Kidney (tissue), 22 donors: Measurements from ENCODE around the gene FAM20A. TPM values are rescaled to one million over a fixed set of nuclear protein-coding genes. Genes with fewer than 3 reads are reported as not detected.
A peak's percentile ranks its signal among the peaks of the same experiment; 100 is the strongest.

Experiments
- DNase-seq, 5 donors: peaks; one replicate each; pipeline ENCODE4 v3.0.0-alpha.2; 2013 to 2020
- FAIRE-seq: peaks from 2 replicates; lab custom pipeline; 2012; peaks lifted over from hg19 to GRCh38; lab: Jason Lieb, UNC
- H3K27ac ChIP-seq, 2 donors: one replicate each; pipeline ENCODE4 v1.7.0; 2013; ENCODE audit warnings: low read depth in 2 of 2, low read length in 2 of 2, inconsistent platforms in 1 of 2
- H3K27me3 ChIP-seq: one replicate; pipeline ENCODE4 v1.7.1; 2013; ENCODE audit warnings: low read length, inconsistent platforms; ENCODE audit not compliant: control insufficient read depth, insufficient read depth
- H3K36me3 ChIP-seq, 3 donors: one replicate each; pipeline versions ENCODE4 v1.7.0 to v1.7.1; 2013; ENCODE audit warnings: low read length in 3 of 3, control low read depth in 1 of 3, inconsistent platforms in 1 of 3; ENCODE audit not compliant: insufficient read depth in 3 of 3, control insufficient read depth in 2 of 3
- H3K4me1 ChIP-seq, 3 donors: one replicate each; pipeline versions ENCODE4 v1.7.0 to v1.7.1; 2013; ENCODE audit warnings: low read length in 3 of 3, inconsistent platforms in 1 of 3, low read depth in 1 of 3; ENCODE audit not compliant: control insufficient read depth in 2 of 3, insufficient read depth in 2 of 3
- H3K4me3 ChIP-seq, 3 donors: one replicate each; pipeline versions ENCODE4 v1.7.0 to v1.8.1; 2013; ENCODE audit warnings: low read length in 3 of 3, control low read depth in 1 of 3, inconsistent platforms in 1 of 3
- H3K9ac ChIP-seq, 3 donors: one replicate each; pipeline versions ENCODE4 v1.7.0 to v1.7.1; 2013; ENCODE audit warnings: low read length in 3 of 3, control low read depth in 1 of 3, inconsistent platforms in 1 of 3
- H3K9me3 ChIP-seq, 3 donors: one replicate each; pipeline versions ENCODE4 v1.7.0 to v1.7.1; 2013; ENCODE audit warnings: low read length in 3 of 3, control low read depth in 1 of 3, inconsistent platforms in 1 of 3; ENCODE audit not compliant: control insufficient read depth in 2 of 3, insufficient read depth in 1 of 3
- CTCF ChIP-seq: IDR thresholded peaks from 3 replicates; pipeline ENCODE4 v1.5.1; 2012; ENCODE audit warnings: mild to moderate bottlenecking, moderate library complexity, borderline replicate concordance; ENCODE audit not compliant: insufficient read depth; ENCODE audit errors: extremely low read depth
- intact Hi-C: fragments of 100-400 bp; cut with DNase I; formaldehyde crosslinking; loops from one replicate; pipeline ENCODE4 v1.11.1; 2022
- long read RNA-seq, 10 donors: library from polyadenylated mRNA in 1 of 10; unstranded in 1 of 10; transcript quantifications; one replicate each; pipeline ENCODE4 v2.0.0 and lab custom pipeline, GENCODE V29; 2021 to 2026
- polyA plus RNA-seq: library from polyadenylated mRNA; stranded (reverse); fragments of 350-450 nt; fragmentation: Illumina TruSeq; extraction: RNeasy Lipid Tissue Mini Kit (QIAGEN cat#74804); gene quantifications from one replicate; pipeline ENCODE4 v1.2.3, GENCODE V29; 2014; ENCODE audit warnings: low read depth, low replicate concordance; ENCODE audit not compliant: insufficient read depth
- total RNA-seq: library from RNA; stranded (reverse); fragmentation: NEBNext Ultra II Directional; extraction: Animal tissue kit (Norgen Biotek cat#: 25700); gene quantifications from one replicate; pipeline ENCODE4 v1.2.1, GENCODE V29; 2021
- donor health status: control.
- donor health status: control.
- donor health status: control.
- donor health status: control.
- donor health status: control.
- donor health status: DM: yes; HTN: yes; CAD: no.
- donor health status: Normal renal cell carcinoma (clear cell type).

The FAM20A gene
- total RNA-seq (77.7 TPM), polyA plus RNA-seq (65.8 TPM)
- long read RNA-seq, donor 1 = 0 reads
- long read RNA-seq, donor 2, partial matches to known transcripts = 0 of 1 reads
- long read RNA-seq, donor 2, other reads (novel, unspliced or antisense) = 0 of 1 reads
- long read RNA-seq, donor 3, partial matches to known transcripts = 0 of 1 reads
- long read RNA-seq, donor 3, other reads (novel, unspliced or antisense) = 0 of 1 reads
- long read RNA-seq, donor 4 = 0 reads
- long read RNA-seq, donor 5 = 0 reads
- long read RNA-seq, donor 6 = 0 reads
- long read RNA-seq, donor 7, transcript FAM20A-205 (11 exons, 2,955 nt) = major isoform, 66 of 144 reads
- long read RNA-seq, donor 7, partial matches to known transcripts = 23 of 144 reads
- long read RNA-seq, donor 7, other reads (novel, unspliced or antisense) = 54 of 144 reads
- long read RNA-seq, donor 8, partial matches to known transcripts = 0 of 1 reads
- long read RNA-seq, donor 8, other reads (novel, unspliced or antisense) = 0 of 1 reads
- long read RNA-seq, donor 9 = 0 reads
- long read RNA-seq, donor 10, partial matches to known transcripts = 0 of 1 reads
- long read RNA-seq, donor 10, other reads (novel, unspliced or antisense) = 0 of 1 reads

GRCh38 chr17:68600931-68601564 lies at the start of gene FAM20A:
TSS of gene FAM20A (minus strand) at chr17:68601367. CDS start at chr17:68600666, 701 bp downstream.
- no peaks in the 10 kb centered on the region for H3K36me3 ChIP-seq
- H3K4me3 ChIP-seq = peak within 1 kb of the TSS; percentile 26 to 64 (median 58)
- H3K4me1 ChIP-seq = peaks cover 2 to 16% (median 5%) of the 10 kb centered on the region in 3 donors
- peak within 1 kb of the TSS; percentile 9 to 32 for H3K27ac ChIP-seq
- H3K9me3 ChIP-seq = no peaks in the 10 kb centered on the region
- no peaks in the 10 kb centered on the region for H3K27me3 ChIP-seq
- peak within 1 kb of the TSS in 1 of 3 donors; percentile 1 for H3K9ac ChIP-seq
- DNase-seq (peak; percentile 35 to 86 (median 59)), FAIRE-seq (no peak)
- intact Hi-C loops = no loop called here
- TF ChIP-seq CTCF = no peak

- TF ChIP-seq CTCF = no peak
- Histone ChIP-seq H3K27me3 (no peaks in the 10 kb centered on the region), H3K9ac (no peak overlapping the region), H3K36me3 (no peaks in the 10 kb centered on the region), H3K4me3 (no peak overlapping the region), H3K9me3 (no peaks in the 10 kb centered on the region), H3K4me1 (no peaks in the 10 kb centered on the region), H3K27ac (no peak overlapping the region)
- FAIRE-seq (no peak), DNase-seq (no peak)
- intact Hi-C loops = no loop called here
These were observed 48.2 kb upstream of the FAM20A start for GRCh38 chr17:68649324-68649723.

- no peak overlapping the region for H3K4me3 ChIP-seq
- H3K36me3 ChIP-seq = no peaks in the 10 kb centered on the region
- no peaks in the 10 kb centered on the region for H3K27me3 ChIP-seq
- intact Hi-C loops = no loop called here
- no peaks in the 10 kb centered on the region for H3K9me3 ChIP-seq
- no peaks in the 10 kb centered on the region for H3K4me1 ChIP-seq
- DNase-seq = no peak
- no peak for FAIRE-seq
- H3K9ac ChIP-seq = no peak overlapping the region
- TF ChIP-seq CTCF = no peak
- H3K27ac ChIP-seq = no peak overlapping the region
These were observed 45.7 kb upstream of the FAM20A start for GRCh38 chr17:68646626-68647526.
